ENCODE results near the gene SLC9C1. TPM values are rescaled to one million over a fixed set of nuclear protein-coding genes. Genes with fewer than 3 reads are reported as not detected.
A peak's percentile ranks its signal among the peaks of the same experiment; 100 is the strongest.

SLC9C1 gene
- total RNA-seq, 1 donor from 2014 or later: 2.2 TPM

DNA sequence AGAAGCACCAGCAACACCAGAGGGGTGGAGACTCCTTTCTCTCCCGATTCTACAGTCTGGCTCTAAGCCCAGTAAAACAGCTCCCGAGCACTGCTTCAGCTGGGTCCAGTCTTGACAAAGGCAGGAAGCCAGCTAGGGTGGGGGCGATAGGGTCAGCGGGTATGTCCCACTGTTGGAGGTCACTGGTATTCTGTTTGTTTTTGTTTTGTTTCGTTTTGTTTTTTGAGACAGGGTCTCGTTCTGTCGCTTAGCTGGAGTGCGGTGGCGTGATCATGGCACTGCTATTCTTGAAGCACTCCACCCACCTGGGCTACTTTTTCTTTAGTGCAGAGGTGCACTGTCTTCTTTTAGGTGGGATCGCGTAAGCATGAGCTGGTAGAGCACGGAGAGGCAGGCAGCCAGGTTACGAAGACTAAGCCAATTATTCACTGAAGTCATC, 177.2 kb downstream of the SLC9C1 start:
- TF ChIP-seq, protein P1, sequence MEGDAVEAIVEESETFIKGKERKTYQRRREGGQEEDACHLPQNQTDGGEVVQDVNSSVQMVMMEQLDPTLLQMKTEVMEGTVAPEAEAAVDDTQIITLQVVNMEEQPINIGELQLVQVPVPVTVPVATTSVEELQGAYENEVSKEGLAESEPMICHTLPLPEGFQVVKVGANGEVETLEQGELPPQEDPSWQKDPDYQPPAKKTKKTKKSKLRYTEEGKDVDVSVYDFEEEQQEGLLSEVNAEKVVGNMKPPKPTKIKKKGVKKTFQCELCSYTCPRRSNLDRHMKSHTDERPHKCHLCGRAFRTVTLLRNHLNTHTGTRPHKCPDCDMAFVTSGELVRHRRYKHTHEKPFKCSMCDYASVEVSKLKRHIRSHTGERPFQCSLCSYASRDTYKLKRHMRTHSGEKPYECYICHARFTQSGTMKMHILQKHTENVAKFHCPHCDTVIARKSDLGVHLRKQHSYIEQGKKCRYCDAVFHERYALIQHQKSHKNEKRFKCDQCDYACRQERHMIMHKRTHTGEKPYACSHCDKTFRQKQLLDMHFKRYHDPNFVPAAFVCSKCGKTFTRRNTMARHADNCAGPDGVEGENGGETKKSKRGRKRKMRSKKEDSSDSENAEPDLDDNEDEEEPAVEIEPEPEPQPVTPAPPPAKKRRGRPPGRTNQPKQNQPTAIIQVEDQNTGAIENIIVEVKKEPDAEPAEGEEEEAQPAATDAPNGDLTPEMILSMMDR (IDR thresholded peaks at IDR 0.05; ENCODE audit: insufficient read depth, low read length, poor library complexity, severe bottlenecking): no peak

DNA sequence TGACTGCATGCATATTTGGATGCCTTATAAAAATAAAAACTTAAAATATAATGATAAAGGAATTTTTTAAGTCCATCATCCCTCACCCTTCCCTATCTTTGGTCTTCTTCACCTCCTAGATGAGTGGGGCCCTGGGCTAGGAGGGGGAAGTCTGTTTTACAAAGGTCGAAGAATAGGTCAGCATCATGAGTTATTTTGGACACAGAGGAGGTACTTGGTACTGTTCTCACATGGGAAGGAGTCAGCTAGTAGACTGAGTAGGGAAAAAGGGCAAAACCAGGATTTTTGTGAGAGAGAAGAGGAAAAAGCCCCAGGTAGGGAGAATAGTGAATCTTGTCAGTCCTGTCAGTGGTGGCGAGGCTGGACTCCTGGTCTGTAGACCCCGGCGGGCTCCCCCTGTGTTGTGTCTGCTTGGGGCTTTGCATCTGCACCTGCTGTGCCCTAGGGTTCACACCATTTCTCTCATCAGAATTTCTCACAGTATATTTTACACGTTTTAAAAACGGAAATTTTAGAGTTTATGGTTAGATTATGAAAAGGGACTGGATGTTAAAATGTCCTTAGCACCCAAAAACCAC, 178.1 kb downstream of the SLC9C1 start:
- Histone ChIP-seq H3K4me3 (ENCODE audit: low read depth, low read length) (no peak overlapping the region), H3K36me3 (ENCODE audit: control insufficient read depth, insufficient read depth, low read length) (peaks cover 4% of the 10 kb centered on the region), H3K27me3 (ENCODE audit: control insufficient read depth, insufficient read depth, low read length) (no peaks in the 10 kb centered on the region)
- DNase-seq (ENCODE audit: low read depth): no peak
- TF ChIP-seq, protein P1 (IDR thresholded peaks at IDR 0.05; ENCODE audit: insufficient read depth, low read length, poor library complexity, severe bottlenecking): no peak

More for the DNA sequence above, 177.2 kb downstream of the SLC9C1 start:
- H3K36me3 ChIP-seq (ENCODE audit: control insufficient read depth, insufficient read depth, low read length): peaks cover 4% of the 10 kb centered on the region
- H3K4me3 ChIP-seq (ENCODE audit: low read depth, low read length): no peak overlapping the region
- DNase-seq (ENCODE audit: low read depth): no peak
- H3K27me3 ChIP-seq (ENCODE audit: control insufficient read depth, insufficient read depth, low read length): no peaks in the 10 kb centered on the region

DNA sequence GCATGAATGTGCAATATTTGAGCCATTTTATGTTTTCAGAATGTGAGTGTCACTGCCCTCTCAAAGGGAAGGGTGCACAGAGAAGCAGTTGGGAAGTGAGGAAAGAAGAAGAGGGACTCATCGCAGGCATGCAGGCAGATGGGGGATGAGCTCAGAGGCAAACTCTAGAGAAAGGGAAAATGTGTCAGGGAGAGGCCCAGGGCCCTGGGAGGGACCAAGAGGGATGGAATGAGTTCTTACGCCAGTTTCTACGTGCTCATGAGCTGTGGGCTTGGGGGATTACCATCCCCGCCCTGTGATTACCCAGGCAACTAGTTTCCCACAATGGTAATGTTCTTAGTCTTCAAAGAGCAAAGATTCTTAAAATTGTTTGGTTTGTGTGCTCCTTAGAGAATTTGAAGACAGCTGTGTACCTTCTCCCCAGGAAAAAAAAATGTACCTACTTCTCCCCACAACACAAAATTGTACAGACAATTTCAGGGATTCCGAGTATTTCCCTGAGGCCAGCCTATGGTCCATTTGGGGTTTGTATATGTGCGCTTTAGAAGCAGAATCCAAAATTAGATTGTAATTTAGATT, 178.8 kb downstream of the SLC9C1 start:
- Histone ChIP-seq H3K27me3 (ENCODE audit: control insufficient read depth, insufficient read depth, low read length) (no peaks in the 10 kb centered on the region), H3K4me3 (ENCODE audit: low read depth, low read length) (no peak overlapping the region), H3K36me3 (ENCODE audit: control insufficient read depth, insufficient read depth, low read length) (peaks cover 4% of the 10 kb centered on the region)
- no peak for DNase-seq (ENCODE audit: low read depth)
- TF ChIP-seq, protein P1 (IDR thresholded peaks at IDR 0.05; ENCODE audit: insufficient read depth, low read length, poor library complexity, severe bottlenecking): no peak

DNA sequence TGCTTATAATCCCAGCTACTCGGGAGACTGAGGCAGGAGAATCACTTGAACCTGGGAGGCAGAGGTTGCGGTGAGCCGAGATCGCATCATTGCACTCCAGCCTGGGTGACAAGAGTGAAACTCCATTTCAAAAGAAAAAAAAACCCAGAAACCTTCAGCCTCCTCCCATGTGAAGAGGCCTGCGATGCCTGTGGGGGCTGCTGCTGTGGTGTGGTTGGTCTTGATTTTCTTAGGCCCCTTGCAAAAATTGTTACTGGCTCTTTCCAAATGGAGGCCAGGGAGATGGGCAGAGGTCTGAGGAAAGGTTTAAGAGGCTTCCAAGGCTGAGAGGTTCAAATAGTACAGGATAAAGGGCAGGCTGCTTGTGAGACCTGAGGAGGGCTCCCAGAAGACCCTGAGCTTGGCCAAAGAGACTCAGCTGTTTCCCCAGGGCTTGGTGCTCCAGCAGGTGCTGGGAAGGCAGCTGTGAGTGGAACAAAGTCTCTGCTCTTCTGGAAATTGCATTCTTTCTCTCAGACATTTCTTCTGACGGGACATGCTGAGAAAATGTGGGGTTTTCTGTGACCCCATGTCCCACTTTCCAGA, 179.3 kb downstream of the SLC9C1 start:
- Histone ChIP-seq H3K4me3 (ENCODE audit: low read depth, low read length) (no peak overlapping the region), H3K36me3 (ENCODE audit: control insufficient read depth, insufficient read depth, low read length) (peaks cover 4% of the 10 kb centered on the region), H3K27me3 (ENCODE audit: control insufficient read depth, insufficient read depth, low read length) (no peaks in the 10 kb centered on the region)
- TF ChIP-seq, protein P1 (IDR thresholded peaks at IDR 0.05; ENCODE audit: insufficient read depth, low read length, poor library complexity, severe bottlenecking): no peak
- no peak for DNase-seq (ENCODE audit: low read depth)

DNA sequence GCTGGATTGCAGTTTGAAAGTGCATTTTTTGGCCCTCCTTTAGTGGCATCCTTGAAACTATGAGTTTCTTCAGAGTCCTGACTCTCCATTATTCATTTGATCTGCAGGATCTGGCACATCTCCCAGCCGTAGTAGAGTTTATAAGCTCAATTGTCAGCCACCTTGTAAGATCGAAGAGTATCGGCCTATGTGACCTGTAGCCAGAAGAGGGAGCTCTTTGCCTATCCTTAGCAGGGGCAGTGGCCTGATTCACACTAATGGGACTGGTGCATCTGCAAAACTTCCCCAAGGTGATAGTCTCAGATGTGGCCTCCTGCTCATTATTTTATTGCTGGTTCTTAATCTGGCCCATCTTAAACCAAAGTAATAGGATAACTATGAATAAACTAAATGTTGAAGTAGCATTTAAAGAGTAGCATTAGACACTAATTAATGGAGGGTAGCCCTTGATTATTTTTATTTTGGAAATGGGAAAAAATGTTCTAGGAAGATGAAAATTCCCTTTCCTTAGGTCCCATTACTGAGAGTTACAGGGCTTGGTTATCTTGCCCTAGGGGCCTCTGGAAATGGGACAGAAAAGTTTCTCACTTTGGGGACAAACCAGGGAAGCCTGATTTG, 182.1 kb downstream of the SLC9C1 start:
- Histone ChIP-seq H3K4me3 (ENCODE audit: low read depth, low read length) (no peak overlapping the region), H3K36me3 (ENCODE audit: control insufficient read depth, insufficient read depth, low read length) (peaks cover 3% of the 10 kb centered on the region), H3K27me3 (ENCODE audit: control insufficient read depth, insufficient read depth, low read length) (no peaks in the 10 kb centered on the region)
- no peak for DNase-seq (ENCODE audit: low read depth)
- TF ChIP-seq, protein P1 (IDR thresholded peaks at IDR 0.05; ENCODE audit: insufficient read depth, low read length, poor library complexity, severe bottlenecking): peak; percentile 79

All from kidney epithelial cell (primary cell).